Tibial nerve (tissue), 4 donors: ENCODE data around the gene UBE2Q1. TPM values are rescaled to one million over a fixed set of nuclear protein-coding genes. Genes with fewer than 3 reads are reported as not detected.

Experiments
- DNase-seq, 2 donors: peaks; one replicate each; pipeline ENCODE4 v3.0.0-alpha.2; 2019; ENCODE audit warnings: low spot score in 2 of 2
- H3K27ac ChIP-seq, 4 donors: fragments of 200-600 bp; sonication (generic) in 3 of 4; one replicate each; pipeline ENCODE4 v1.5.1; 2017 to 2019; ENCODE audit warnings: mild to moderate bottlenecking in 1 of 4
- H3K27me3 ChIP-seq, 2 donors: fragments of 200-600 bp; sonication (generic) in 1 of 2; one replicate each; pipeline versions ENCODE4 v1.5.1 to v1.6.0; 2017 to 2019
- H3K36me3 ChIP-seq, 3 donors: fragments of 200-600 bp; sonication (generic); one replicate each; pipeline ENCODE4 v1.5.1; 2018 to 2019
- H3K4me1 ChIP-seq, 4 donors: fragments of 200-600 bp; sonication (generic) in 3 of 4; one replicate each; pipeline ENCODE4 v1.5.1; 2017 to 2019
- H3K4me3 ChIP-seq, 4 donors: fragments of 200-600 bp; sonication (generic) in 3 of 4; one replicate each; pipeline ENCODE4 v1.5.1; 2017 to 2019; ENCODE audit warnings: mild to moderate bottlenecking in 1 of 4, moderate library complexity in 1 of 4
- H3K9me3 ChIP-seq, 4 donors: fragments of 200-600 bp; sonication (generic) in 3 of 4; one replicate each; pipeline ENCODE4 v1.5.1; 2017 to 2019
- EP300 ChIP-seq, 2 donors: sonication (generic); formaldehyde crosslinking; IDR thresholded peaks; one replicate each; pipeline ENCODE4 v1.6.1; 2017; ENCODE audit warnings: antibody characterized with exemption in 2 of 2, mild to moderate bottlenecking in 1 of 2
- POLR2A ChIP-seq, 2 donors: fragments of 450-650 bp; IDR thresholded peaks; one replicate each; pipeline ENCODE4 v1.6.1; 2017; ENCODE audit warnings: antibody characterized with exemption in 2 of 2, mild to moderate bottlenecking in 2 of 2, moderate library complexity in 2 of 2
- WGBS, 2 donors: methylation state at CpG; one replicate each; pipeline ENCODE4 v1.1.5; 2018; 5-methylcytosine and 5-hydroxymethylcytosine counted together
- total RNA-seq, 4 donors: library from RNA; depleted of rRNA; stranded (reverse); fragments of >200 nt; gene quantifications; one replicate each; pipeline ENCODE4 v1.1.0, GENCODE V29; 2016
- TF ChIP-seq, protein P1 (sequence below), 5 experiments: fragments of 200-600 bp in 3 of 5; fragments of 450-650 bp in 2 of 5; sonication (generic) in 3 of 5; IDR thresholded peaks; one replicate each; pipeline ENCODE4 v1.5.1; 2016 to 2019; ENCODE audit warnings: antibody characterized with exemption in 5 of 5, mild to moderate bottlenecking in 3 of 5, moderate library complexity in 2 of 5

The UBE2Q1 gene
- total RNA-seq, 4 donors from 2014 or later, result 14.9 to 69.8 (median 18.9) TPM

DNA sequence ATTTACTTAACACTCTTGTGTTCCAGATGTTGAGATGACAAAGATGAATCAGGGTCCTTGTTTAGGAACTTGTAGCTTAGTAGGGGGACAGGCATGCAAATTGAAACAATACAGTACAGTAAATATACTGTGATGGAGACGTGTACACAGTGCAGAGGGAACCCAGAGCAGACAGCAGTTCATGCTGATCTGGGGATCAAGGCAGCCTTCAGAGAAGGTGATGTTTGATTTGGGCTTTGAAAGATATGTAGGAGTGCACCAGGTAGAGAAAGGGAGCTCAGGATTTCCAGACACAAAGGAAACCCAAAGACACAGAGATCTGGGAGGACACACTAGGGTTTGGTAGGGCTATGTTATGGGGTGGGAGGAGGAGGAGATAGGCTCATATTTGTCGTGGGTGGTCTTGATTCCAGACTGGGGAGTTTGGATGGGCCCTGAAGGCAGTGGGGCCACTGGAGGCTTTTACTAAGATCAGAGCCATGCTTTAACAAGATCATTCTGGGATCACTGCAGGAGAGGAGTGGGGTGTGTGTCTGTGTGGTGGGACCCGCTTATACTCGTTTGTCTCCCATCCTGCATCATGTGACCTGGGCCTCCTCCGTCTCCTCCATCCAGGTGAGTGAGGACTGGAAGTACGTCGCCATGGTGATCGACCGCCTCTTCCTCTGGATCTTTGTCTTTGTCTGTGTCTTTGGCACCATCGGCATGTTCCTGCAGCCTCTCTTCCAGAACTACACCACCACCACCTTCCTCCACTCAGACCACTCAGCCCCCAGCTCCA lies 16.9 kb upstream of the UBE2Q1 start:
- Histone ChIP-seq H3K36me3 (peaks cover 0 to 29% (median 0%) of the 10 kb centered on the region in 3 donors), H3K4me1 (peaks cover 0 to 4% (median 0%) of the 10 kb centered on the region in 4 donors), H3K27me3 (no peaks in the 10 kb centered on the region), H3K27ac (no peak overlapping the region), H3K9me3 (no peaks in the 10 kb centered on the region), H3K4me3 (no peak overlapping the region)
- TF ChIP-seq EP300 (IDR thresholded peaks at IDR 0.05), result no peak
- TF ChIP-seq, protein P1, sequence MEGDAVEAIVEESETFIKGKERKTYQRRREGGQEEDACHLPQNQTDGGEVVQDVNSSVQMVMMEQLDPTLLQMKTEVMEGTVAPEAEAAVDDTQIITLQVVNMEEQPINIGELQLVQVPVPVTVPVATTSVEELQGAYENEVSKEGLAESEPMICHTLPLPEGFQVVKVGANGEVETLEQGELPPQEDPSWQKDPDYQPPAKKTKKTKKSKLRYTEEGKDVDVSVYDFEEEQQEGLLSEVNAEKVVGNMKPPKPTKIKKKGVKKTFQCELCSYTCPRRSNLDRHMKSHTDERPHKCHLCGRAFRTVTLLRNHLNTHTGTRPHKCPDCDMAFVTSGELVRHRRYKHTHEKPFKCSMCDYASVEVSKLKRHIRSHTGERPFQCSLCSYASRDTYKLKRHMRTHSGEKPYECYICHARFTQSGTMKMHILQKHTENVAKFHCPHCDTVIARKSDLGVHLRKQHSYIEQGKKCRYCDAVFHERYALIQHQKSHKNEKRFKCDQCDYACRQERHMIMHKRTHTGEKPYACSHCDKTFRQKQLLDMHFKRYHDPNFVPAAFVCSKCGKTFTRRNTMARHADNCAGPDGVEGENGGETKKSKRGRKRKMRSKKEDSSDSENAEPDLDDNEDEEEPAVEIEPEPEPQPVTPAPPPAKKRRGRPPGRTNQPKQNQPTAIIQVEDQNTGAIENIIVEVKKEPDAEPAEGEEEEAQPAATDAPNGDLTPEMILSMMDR (IDR thresholded peaks at IDR 0.05), result no peak
- no peak for TF ChIP-seq POLR2A (IDR thresholded peaks at IDR 0.05)
- 73 to 85% methylated on average over 10 of the region's 10 CpGs for WGBS, 2 donors
- no peak for DNase-seq

DNA sequence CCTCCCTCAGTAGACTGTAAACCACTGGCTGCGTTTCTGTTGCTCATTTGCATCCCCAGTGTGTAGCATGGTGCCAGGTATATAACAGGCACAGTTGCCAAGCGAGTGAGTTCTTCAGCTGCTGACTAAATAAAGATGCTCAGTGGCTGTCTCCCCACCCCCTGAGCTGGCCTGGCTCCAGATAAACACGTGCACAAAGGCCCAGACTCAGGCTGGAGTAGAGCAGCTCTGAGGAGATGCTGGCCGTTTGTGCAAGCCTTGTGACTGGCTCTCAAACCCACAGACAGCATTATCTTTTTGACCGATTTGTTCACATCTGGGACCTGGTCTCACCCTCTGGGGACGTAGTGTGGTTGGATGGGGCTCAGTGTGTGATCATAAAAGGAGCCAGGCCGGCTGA lies 16.3 kb upstream of the UBE2Q1 start:
- Histone ChIP-seq H3K27ac (no peak overlapping the region), H3K36me3 (peaks cover 0 to 23% (median 0%) of the 10 kb centered on the region in 3 donors), H3K4me3 (no peak overlapping the region), H3K9me3 (no peaks in the 10 kb centered on the region), H3K4me1 (peaks cover 0 to 4% (median 0%) of the 10 kb centered on the region in 4 donors), H3K27me3 (peaks cover 0 to under 1% of the 10 kb centered on the region in 2 donors)
- WGBS, 2 donors, result 13% methylated on average over 6 to 7 of the region's 7 CpGs
- TF ChIP-seq, protein P1 (IDR thresholded peaks at IDR 0.05), result no peak
- no peak for TF ChIP-seq POLR2A (IDR thresholded peaks at IDR 0.05)
- no peak for TF ChIP-seq EP300 (IDR thresholded peaks at IDR 0.05)
- no peak for DNase-seq

DNA sequence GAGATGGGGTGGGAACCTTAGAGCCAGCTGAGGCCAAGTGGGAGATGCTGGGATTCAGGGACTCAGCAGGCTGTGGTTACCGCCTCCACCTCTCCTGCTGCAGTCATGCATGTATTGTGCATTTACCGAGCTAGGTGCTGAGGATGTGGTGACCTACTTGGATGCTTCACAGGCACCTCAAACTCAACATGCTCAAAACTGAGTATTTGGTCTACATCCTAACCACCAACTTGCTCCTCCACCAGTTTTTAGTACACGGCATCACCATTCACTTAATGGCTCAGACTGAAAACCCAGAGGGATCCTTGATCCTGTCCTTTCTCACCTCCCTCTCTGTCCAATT lies 14.7 kb upstream of the UBE2Q1 start:
- Histone ChIP-seq H3K27ac (no peak overlapping the region), H3K27me3 (peaks cover 0 to 10% of the 10 kb centered on the region in 2 donors), H3K4me3 (no peak overlapping the region), H3K4me1 (peaks cover 0 to 8% (median under 1%) of the 10 kb centered on the region in 4 donors), H3K36me3 (peaks cover 0 to 7% (median 0%) of the 10 kb centered on the region in 3 donors), H3K9me3 (no peaks in the 10 kb centered on the region)
- TF ChIP-seq, protein P1 (IDR thresholded peaks at IDR 0.05), result no peak
- no peak for DNase-seq
- WGBS, 2 donors, result 81% methylated on average over 3 of the region's 3 CpGs

DNA sequence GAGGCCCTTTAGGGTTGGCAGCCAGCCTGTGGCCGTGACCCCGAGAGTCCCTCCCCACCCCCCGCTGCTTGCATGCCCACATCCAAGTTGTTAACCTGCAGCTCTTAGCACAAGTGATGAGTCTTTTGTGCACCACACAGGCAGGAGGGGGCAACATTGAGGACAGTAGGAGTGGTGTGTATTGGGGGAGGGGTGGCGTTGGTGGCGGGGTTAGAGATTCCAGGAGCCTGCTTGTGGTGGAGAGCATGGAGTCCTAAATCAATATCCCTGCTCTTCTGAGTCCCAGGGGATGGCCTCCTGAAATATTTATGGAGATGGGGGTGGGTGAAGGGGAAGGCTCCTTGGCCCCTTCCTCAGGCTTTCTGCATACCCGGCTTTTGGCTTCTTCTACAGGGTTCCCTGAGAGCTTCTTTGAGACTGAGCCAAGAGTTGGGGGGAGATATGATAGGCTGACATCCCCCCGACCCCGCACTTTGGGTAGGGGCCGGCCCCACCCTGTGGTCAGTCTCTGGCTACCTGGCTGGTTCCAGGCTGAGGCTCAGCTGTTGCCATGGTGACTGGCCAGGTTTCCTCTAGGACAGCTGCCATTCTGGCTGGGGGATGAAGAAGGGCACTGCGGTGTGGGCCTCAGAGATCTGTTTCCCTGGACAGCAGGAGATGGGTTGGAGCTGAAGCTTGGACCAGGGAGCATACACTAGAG lies 14.2 kb upstream of the UBE2Q1 start:
- Histone ChIP-seq H3K36me3 (peaks cover 0 to 2% (median 0%) of the 10 kb centered on the region in 3 donors), H3K27me3 (peaks cover 0 to 13% of the 10 kb centered on the region in 2 donors), H3K4me3 (no peak overlapping the region), H3K27ac (no peak overlapping the region), H3K4me1 (peaks cover 0 to 9% (median 4%) of the 10 kb centered on the region in 4 donors), H3K9me3 (no peaks in the 10 kb centered on the region)
- no peak for DNase-seq
- TF ChIP-seq EP300 (IDR thresholded peaks at IDR 0.05) (no peak), POLR2A (IDR thresholded peaks at IDR 0.05) (no peak)
- TF ChIP-seq, protein P1 (IDR thresholded peaks at IDR 0.05), result no peak
- WGBS, 2 donors, result 73 to 79% methylated on average over 7 to 10 of the region's 10 CpGs

DNA sequence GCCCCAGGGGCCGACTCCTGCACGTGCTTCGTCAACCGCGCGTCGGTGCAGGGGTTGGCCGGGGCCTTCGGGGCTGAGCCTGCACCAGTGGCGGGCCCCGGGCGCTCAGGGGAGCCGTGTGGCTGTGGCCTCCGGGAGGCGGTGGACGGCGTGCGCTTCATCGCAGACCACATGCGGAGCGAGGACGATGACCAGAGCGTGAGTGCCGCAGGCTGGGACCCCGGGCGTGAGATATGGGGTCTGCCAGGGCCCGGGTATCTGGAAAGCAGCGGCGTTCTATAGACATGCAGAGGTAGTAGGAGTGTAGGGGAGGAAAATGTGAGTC lies 13.5 kb upstream of the UBE2Q1 start:
- H3K4me3 ChIP-seq, result no peak overlapping the region
- H3K27me3 ChIP-seq, result peaks cover 0 to 18% of the 10 kb centered on the region in 2 donors
- TF ChIP-seq EP300 (IDR thresholded peaks at IDR 0.05), result no peak
- TF ChIP-seq, protein P1 (IDR thresholded peaks at IDR 0.05), result no peak
- TF ChIP-seq POLR2A (IDR thresholded peaks at IDR 0.05), result no peak
- DNase-seq, result no peak
- H3K27ac ChIP-seq, result no peak overlapping the region
- no peaks in the 10 kb centered on the region for H3K36me3 ChIP-seq
- 95 to 98% methylated on average over 16 to 29 of the region's 29 CpGs for WGBS, 2 donors
- peaks cover 0 to 12% (median 5%) of the 10 kb centered on the region in 4 donors for H3K4me1 ChIP-seq
- no peaks in the 10 kb centered on the region for H3K9me3 ChIP-seq
